Naive thymus-derived CD8-positive, alpha-beta T cell (primary cell): ENCODE data around the gene UBR1. TPM values are rescaled to one million over a fixed set of nuclear protein-coding genes. Genes with fewer than 3 reads are reported as not detected.
A peak's percentile ranks its signal among the peaks of the same experiment; 100 is the strongest.

ENCODE experiments used
- ATAC-seq, 2 donors: fragments of 150-1000 bp; cut with Tn5 transposase in 1 of 2; sonication (Bioruptor Pico), chemical (Tn5 transposase) in 1 of 2; 1 replicate in 1 of 2; 2 replicates in 1 of 2; pipeline ENCODE4 v1.10.0; 2021; ENCODE audit warnings: mild to moderate bottlenecking in 2 of 2, moderate library complexity in 2 of 2
- POLR2A ChIA-PET: fragments of 350-600 bp; sonication (Branson Sonifier 250); formaldehyde crosslinking; loops from one replicate; lab custom pipeline; 2021; ENCODE audit warnings: antibody characterized with exemption; lab: Charles Lee
- DNase-seq, 10 donors: peaks; one replicate each; pipeline versions ENCODE4 v3.0.0 to v3.0.0-alpha.2; 2020 to 2022
- H3K27ac Mint-ChIP-seq, 10 donors: one replicate each; pipeline ENCODE4 v1.8.0; 2020 to 2022; ENCODE audit warnings: mild to moderate bottlenecking in 10 of 10, mixed read lengths in 10 of 10, moderate library complexity in 4 of 10, inconsistent platforms in 1 of 10
- H3K27me3 Mint-ChIP-seq, 5 donors: one replicate each; pipeline ENCODE4 v1.8.0; 2021 to 2022; ENCODE audit warnings: mixed read lengths in 5 of 5
- H3K36me3 Mint-ChIP-seq, 3 donors: one replicate each; pipeline ENCODE4 v1.8.0; 2020 to 2022; ENCODE audit warnings: mixed read lengths in 3 of 3, mild to moderate bottlenecking in 2 of 3, inconsistent platforms in 1 of 3
- H3K4me1 Mint-ChIP-seq, 4 donors: one replicate each; pipeline ENCODE4 v1.8.0; 2021 to 2022; ENCODE audit warnings: mixed read lengths in 4 of 4
- H3K4me3 Mint-ChIP-seq, 10 donors: one replicate each; pipeline ENCODE4 v1.8.0; 2020 to 2022; ENCODE audit warnings: mild to moderate bottlenecking in 10 of 10, mixed read lengths in 10 of 10, moderate library complexity in 6 of 10, inconsistent platforms in 1 of 10
- H3K9me3 Mint-ChIP-seq, 9 donors: one replicate each; pipeline ENCODE4 v1.8.0; 2020 to 2022; ENCODE audit warnings: mixed read lengths in 9 of 9, mild to moderate bottlenecking in 3 of 9, inconsistent platforms in 1 of 9, moderate library complexity in 1 of 9
- polyA plus RNA-seq, 3 donors: library from polyadenylated mRNA; unstranded; fragments of 300-500 nt; fragmentation: Illumina TruSeq; gene quantifications; one replicate each; pipeline ENCODE4 v1.2.3, GENCODE V29; 2021
- total RNA-seq, 8 experiments: library from RNA in 2 of 8; stranded (reverse) in 2 of 8; gene quantifications; one replicate each; pipeline ENCODE4 v1.2.3 and lab custom pipeline; 2021 to 2026

Gene UBR1
- total RNA-seq (10 to 100 TPM; 48.0 to 52.4 TPM), polyA plus RNA-seq (10 to 100 TPM; 16.1 to 20.8 (median 17.2) TPM), total RNA-seq (lab: John Stamatoyannopoulos, UW) (105 to 148 (median 134) reads per million in 6 experiments)

DNA sequence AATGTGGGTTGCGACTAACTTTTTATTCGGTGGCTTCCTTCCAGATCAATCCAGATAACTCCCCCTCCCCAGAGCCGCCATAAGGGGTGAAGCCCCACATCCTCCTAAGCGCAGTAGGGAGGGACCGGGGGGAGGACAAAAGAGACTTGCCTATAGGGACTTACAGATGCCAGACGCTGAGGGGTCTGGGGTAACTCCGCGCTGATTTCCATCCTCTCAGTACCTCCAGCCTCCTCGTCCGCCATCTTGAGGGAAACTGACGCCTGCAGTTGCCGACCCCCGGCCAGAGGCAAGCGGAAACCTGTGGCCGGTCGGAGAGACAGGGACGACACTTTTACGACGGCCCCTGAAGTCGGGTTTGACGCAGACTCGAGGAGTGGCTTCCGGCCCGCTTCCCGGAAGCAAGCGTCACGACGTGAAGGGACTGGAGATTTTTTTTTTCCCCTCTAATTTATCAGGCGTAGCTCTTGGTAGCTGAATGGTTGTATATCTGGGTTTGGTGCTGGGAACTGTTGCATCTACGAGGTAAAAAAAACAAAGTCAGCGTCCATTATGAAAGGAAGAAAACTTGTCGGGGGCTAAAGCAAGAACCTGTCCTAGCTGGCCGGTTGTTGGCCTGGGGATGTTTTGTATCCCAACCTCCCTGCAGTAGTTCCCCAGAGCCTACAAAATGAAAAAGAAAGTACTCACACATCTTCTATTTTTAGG lies at the start of gene UBR1:
Gene UBR1, minus strand, starts transcription at position 261 of the 708 bp plus-strand sequence. Its CDS starts 16 bp downstream, at position 245.
- peaks cover 0 to 22% (median 6%) of the 10 kb centered on the region in 3 donors for H3K36me3 Mint-ChIP-seq
- peak; percentile 78 to 93 (median 88) for DNase-seq

DNA sequence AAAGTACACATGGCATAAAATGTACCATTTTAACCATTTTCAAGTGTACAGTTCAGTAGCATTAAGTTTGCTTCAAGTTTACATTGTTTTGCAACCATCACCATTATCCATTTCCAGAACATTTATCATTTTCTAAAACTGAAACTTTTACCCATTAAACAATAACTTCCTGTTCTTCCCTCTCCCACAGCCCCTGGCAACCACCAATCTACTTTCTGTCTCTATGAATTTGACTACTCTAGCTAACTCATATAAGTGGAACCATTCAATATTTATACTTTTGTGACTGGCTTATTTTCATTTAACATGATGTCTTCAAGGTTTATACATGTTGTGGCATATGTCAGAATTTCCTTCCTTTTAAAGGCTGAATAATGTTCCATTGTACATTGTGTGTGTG lies 47.4 kb upstream of the UBR1 start:
- DNase-seq, result no peak
- POLR2A ChIA-PET, result no interaction called here
- Mint-ChIP-seq H3K27me3 (no peaks in the 10 kb centered on the region), H3K4me3 (no peak overlapping the region), H3K36me3 (peaks cover 6 to 59% (median 23%) of the 10 kb centered on the region in 3 donors), H3K4me1 (peaks cover 5 to 15% (median 9%) of the 10 kb centered on the region in 4 donors), H3K9me3 (no peaks in the 10 kb centered on the region), H3K27ac (no peak overlapping the region)
- ATAC-seq, result no peak

More for the DNA sequence above, at the start of gene UBR1:
- Mint-ChIP-seq H3K4me3 (peak within 1 kb of the TSS; percentile 89 to 99 (median 96)), H3K9me3 (no peaks in the 10 kb centered on the region), H3K27me3 (peaks cover 0 to 3% (median 0%) of the 10 kb centered on the region in 5 donors), H3K27ac (peak within 1 kb of the TSS; percentile 97 to 99 (median 98)), H3K4me1 (peaks cover 37 to 56% (median 50%) of the 10 kb centered on the region in 4 donors)
- POLR2A ChIA-PET, result interaction anchor here (0.9 to 1.8 kb wide), 3 partner anchors 17 to 49 kb away, joined by 3 to 13 read pairs (median 9); partner anchors contain the start of gene TMEM62
- ATAC-seq, result peak; percentile 87

DNA sequence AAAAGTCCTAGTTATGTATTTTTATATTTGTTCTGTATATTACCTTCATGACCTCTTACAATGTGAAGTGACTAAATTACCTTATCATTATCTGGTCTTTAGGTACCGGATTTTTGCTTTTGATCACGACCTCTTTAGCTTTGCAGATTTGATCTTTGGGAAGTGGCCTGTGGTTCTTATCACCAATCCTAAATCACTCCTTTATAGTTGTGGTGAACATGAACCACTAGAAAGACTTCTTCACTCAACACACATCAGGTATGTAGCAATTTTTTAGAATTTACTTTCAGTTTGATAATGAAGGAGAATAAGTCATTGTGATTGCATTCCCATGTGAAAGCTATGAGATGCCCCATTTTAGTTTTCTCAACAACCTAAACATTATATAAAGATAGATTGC lies 45.9 kb upstream of the UBR1 start:
- H3K27ac Mint-ChIP-seq, result peak overlapping the region in 2 of 10 donors; percentile 44 to 59
- ATAC-seq (peak; percentile 94 to 100), DNase-seq (peak in 5 of 10 donors; percentile 14 to 81 (median 61))
- POLR2A ChIA-PET, result interaction anchor here (0.6 kb wide), 3 partner anchors 12 to 1756 kb away, joined by 3 to 4 read pairs (median 3); no protein-coding TSS in a partner anchor
- H3K4me3 Mint-ChIP-seq, result peak overlapping the region in 8 of 10 donors; percentile 7 to 62 (median 34)
- peaks cover 3 to 15% (median 9%) of the 10 kb centered on the region in 4 donors for H3K4me1 Mint-ChIP-seq
- H3K9me3 Mint-ChIP-seq, result no peaks in the 10 kb centered on the region
- no peaks in the 10 kb centered on the region for H3K27me3 Mint-ChIP-seq
- H3K36me3 Mint-ChIP-seq, result peaks cover 6 to 61% (median 19%) of the 10 kb centered on the region in 3 donors

DNA sequence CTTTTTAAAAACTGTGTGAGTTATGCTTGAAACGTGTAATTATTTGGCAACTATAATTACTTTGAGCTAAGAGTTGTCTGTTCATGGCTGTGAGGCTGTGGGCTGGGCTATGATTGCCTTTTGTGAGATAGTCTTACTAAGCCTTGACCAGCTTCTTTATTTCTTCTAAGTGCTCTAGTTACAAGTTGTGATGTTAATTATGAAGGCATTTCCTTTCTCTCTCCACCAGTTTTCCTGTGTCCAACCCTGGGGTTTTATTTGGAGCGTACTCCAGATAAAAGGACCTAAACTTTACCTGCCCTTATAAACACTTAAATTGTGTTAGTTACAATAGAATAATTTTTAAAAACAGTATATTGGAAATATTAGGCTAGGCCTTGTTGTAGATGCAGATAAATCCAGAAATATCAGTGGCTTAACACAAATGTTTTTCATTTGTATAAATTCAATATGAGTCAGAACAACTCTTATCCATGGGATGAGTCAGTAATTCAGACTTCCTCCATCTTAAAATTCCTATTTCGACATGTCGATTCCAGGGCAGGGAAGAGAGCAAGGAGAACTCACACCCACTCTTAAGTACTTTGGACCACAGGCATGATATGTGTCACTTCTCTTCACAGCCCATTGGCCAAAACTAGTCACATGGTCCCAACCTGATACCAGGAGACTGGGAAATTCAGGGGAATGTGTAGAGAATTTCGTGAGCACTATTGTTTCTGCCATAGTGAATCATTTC lies 44.5 kb upstream of the UBR1 start:
- Mint-ChIP-seq H3K4me3 (no peak overlapping the region), H3K9me3 (no peaks in the 10 kb centered on the region), H3K27me3 (no peaks in the 10 kb centered on the region), H3K4me1 (peaks cover 3 to 15% (median 9%) of the 10 kb centered on the region in 4 donors), H3K27ac (no peak overlapping the region), H3K36me3 (peaks cover 6 to 64% (median 27%) of the 10 kb centered on the region in 3 donors)
- POLR2A ChIA-PET, result interaction anchor here (0.6 kb wide), 1 partner anchor 38 kb away, joined by 4 read pairs; no protein-coding TSS in a partner anchor
- ATAC-seq (no peak), DNase-seq (no peak)

DNA sequence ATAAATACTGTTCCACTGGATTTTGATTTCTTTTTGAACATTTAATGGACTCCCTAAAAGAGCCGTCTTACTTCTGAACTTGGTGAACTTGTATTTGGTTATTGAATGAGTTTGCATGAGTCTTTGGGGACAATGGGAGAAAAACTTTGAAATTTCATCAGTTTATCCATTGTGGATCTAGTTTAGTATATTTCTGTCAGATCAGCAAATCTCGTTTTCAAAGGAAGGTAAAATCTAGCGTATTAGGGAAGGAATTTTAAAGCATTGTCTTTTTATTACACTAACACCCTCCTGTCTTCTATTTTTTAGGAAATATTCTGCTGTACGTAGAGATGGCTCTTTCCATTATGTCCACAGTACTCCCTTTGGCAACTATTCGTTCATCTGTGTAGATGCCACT lies 40.3 kb upstream of the UBR1 start:
- no peak for DNase-seq
- H3K27me3 Mint-ChIP-seq, result no peaks in the 10 kb centered on the region
- peaks cover 12 to 18% (median 15%) of the 10 kb centered on the region in 4 donors for H3K4me1 Mint-ChIP-seq
- no peaks in the 10 kb centered on the region for H3K9me3 Mint-ChIP-seq
- H3K4me3 Mint-ChIP-seq, result no peak overlapping the region
- peaks cover 16 to 49% (median 26%) of the 10 kb centered on the region in 3 donors for H3K36me3 Mint-ChIP-seq
- ATAC-seq, result no peak
- H3K27ac Mint-ChIP-seq, result peak overlapping the region in 1 of 10 donors; percentile 39
- POLR2A ChIA-PET, result no interaction called here

DNA sequence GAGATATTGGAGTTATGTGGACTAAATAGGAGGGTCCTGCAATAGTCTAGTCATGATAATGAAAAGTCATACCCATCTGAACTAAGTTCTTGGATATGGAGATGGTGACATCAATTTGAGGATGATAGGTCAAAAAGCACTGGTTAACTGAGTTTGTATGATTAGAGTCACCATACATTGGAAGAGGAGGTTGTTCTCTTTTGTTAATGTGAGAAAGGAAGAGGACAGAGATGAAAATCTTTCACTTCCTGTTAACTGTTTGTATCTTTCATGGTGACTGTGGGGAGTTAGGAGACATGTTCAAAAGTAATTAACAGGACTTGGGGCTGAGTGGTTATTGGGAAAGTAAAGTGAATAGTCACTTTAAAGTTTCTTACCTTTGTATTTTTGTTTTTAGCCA lies 38.7 kb upstream of the UBR1 start:
- no peak for ATAC-seq

DNA sequence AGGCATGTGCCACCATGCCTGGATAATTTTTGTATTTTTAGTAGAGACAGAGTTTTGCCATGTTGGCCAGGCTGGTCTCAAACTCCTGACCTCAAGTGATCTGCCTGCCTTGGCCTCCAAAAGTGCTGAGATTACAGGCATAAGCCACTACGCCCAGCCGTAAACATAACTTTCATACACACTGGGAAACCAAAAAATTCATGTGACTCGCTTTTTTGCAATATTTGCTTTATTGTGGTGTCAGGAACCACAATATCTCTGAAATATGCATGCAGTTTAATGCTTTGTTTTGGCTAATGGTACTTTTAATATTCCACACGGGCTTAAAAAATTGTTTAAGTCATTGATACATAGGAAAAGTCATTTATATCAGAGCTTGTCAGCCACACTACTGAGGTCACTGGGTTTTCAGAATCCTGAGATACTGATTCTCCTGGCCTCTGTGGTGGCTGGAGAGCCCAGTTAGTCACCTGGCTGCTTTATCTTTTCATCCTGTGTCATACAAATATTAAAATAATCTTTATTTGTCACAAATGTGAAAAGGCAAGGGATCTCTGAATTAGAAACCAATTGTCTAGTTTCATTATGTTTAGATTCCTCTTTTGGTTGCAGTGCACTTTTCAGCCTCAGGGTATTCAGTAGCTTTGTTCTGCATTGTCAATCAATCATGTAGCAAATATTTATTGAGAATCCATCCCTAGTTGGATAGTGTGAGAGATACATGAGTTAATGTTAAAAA lies 37.5 kb upstream of the UBR1 start:
- ATAC-seq (no peak), DNase-seq (no peak)
- H3K4me3 Mint-ChIP-seq, result peak overlapping the region in 1 of 10 donors; percentile 8
- H3K27me3 Mint-ChIP-seq, result no peaks in the 10 kb centered on the region
- no peaks in the 10 kb centered on the region for H3K9me3 Mint-ChIP-seq
- H3K27ac Mint-ChIP-seq, result no peak overlapping the region
- peaks cover 28 to 56% (median 39%) of the 10 kb centered on the region in 3 donors for H3K36me3 Mint-ChIP-seq
- H3K4me1 Mint-ChIP-seq, result peaks cover 12 to 18% (median 14%) of the 10 kb centered on the region in 4 donors
- POLR2A ChIA-PET, result interaction anchor here (0.7 kb wide), 1 partner anchor 42 kb away, joined by 3 read pairs; no protein-coding TSS in a partner anchor

More for the DNA sequence above, 38.7 kb upstream of the UBR1 start:
- H3K4me3 Mint-ChIP-seq, result no peak overlapping the region
- H3K9me3 Mint-ChIP-seq, result no peaks in the 10 kb centered on the region
- H3K4me1 Mint-ChIP-seq, result peaks cover 12 to 18% (median 14%) of the 10 kb centered on the region in 4 donors
- no peak for DNase-seq
- H3K27me3 Mint-ChIP-seq, result no peaks in the 10 kb centered on the region
- peaks cover 31 to 57% (median 36%) of the 10 kb centered on the region in 3 donors for H3K36me3 Mint-ChIP-seq
- H3K27ac Mint-ChIP-seq, result no peak overlapping the region
- POLR2A ChIA-PET, result no interaction called here

DNA sequence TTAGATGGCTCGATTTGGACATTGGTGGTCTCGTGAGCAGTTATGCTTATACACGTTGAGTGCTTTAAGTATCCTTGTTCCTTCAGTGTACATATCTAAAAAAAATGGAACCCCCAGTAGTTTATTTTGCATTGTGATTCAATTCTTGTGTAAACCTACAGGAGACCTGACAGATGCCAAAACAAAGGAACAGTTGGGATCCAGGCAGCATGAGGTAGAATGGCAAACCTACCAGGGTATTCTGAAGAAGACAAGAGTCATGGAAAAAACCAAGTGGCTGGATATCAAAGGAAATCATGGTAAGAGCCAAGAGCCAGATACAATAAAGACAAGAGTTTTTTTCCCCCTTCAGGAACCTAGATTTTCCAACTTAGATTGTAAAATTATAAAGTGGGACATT lies 29.5 kb upstream of the UBR1 start:
- POLR2A ChIA-PET, result interaction anchor here (1.1 to 2.8 kb wide), 2 partner anchors 13 to 29 kb away, joined by 3 to 13 read pairs; partner anchors contain the start of gene UBR1
- peaks cover 9 to 37% (median 32%) of the 10 kb centered on the region in 3 donors for H3K36me3 Mint-ChIP-seq
- H3K9me3 Mint-ChIP-seq, result no peaks in the 10 kb centered on the region
- DNase-seq, result no peak
- H3K27ac Mint-ChIP-seq, result peak overlapping the region in 1 of 10 donors; percentile 80
- H3K4me3 Mint-ChIP-seq, result peak overlapping the region in 1 of 10 donors; percentile 83
- peaks cover 9 to 25% (median 22%) of the 10 kb centered on the region in 4 donors for H3K4me1 Mint-ChIP-seq
- no peak for ATAC-seq
- H3K27me3 Mint-ChIP-seq, result no peaks in the 10 kb centered on the region

DNA sequence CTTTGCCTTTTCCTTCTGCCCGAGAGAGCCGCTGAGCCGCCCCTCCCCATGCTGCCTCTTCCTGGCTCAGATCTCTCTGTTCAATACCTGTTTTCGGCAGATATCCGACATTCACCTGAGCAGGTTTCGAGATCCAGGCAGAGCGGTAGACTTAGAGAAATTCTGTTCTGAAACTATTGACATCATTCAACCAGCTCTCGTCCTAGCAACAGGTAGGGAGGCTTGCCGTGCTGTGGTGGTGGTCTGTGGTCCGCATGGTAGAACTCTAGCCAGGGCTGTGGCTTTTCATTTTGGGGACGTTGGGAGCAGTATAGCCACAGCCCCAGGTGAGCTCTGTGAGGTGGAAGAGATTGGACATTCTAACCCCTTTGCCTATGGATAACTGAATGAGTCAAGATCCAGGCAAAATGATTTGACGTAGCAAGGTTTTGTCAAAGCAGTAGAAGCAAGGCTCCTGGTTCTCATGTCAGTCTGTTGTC lies 28.4 kb upstream of the UBR1 start:
- H3K4me1 Mint-ChIP-seq, result peaks cover 9 to 27% (median 22%) of the 10 kb centered on the region in 4 donors
- DNase-seq, result no peak
- peaks cover 0 to 6% (median 0%) of the 10 kb centered on the region in 5 donors for H3K27me3 Mint-ChIP-seq
- peak overlapping the region; percentile 27 to 96 (median 88) for H3K27ac Mint-ChIP-seq
- peak in 1 of 2 donors; percentile 14 for ATAC-seq
- H3K9me3 Mint-ChIP-seq, result peaks cover 0 to 3% (median 0%) of the 10 kb centered on the region in 9 donors
- POLR2A ChIA-PET, result interaction anchor here (0.6 to 2.8 kb wide), 6 partner anchors 12 to 670 kb away, joined by 3 to 13 read pairs (median 4); partner anchors contain the start of genes CCNDBP1 and UBR1
- peaks cover 0 to 26% (median 20%) of the 10 kb centered on the region in 3 donors for H3K36me3 Mint-ChIP-seq
- peak overlapping the region; percentile 83 to 98 (median 92) for H3K4me3 Mint-ChIP-seq

DNA sequence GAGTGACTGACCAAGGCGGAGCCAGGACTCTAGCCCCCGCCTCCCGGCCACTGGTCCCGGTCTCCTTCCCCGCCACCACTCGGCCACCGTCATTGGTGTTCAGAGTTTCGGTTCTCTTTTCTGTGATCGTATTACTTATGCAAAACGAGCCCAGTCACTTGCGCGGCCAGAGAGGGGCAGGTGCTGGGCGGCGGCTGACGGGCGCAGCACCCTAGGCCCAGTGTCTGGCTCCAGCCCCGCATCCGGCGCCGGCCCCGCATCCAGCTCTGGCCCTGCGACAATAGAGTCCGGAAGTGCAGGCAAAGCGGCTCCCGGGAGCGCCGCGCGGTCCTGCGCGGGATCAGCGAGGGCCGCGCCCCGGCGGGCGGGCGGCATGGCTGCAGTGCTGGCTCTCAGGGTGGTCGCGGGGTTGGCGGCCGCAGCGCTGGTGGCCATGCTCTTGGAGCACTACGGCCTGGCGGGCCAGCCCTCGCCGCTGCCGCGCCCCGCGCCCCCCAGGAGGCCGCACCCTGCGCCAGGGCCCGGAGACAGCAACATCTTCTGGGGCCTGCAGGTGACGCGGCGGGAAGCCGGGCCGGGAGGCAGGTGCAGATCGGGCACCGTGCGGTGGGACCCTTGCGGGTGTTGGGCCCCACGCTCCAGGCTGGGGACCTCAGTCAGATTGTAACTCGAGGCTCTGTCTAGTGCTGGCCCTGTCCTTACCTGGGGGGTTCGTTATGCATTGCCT lies 27.8 kb upstream of the UBR1 start, which contains the start of gene TMEM62:
Gene TMEM62, plus strand, starts transcription at position 157 of the 727 bp plus-strand sequence. Its CDS starts 217 bp downstream, at position 374.
- Mint-ChIP-seq H3K9me3 (peaks cover 0 to 7% (median 3%) of the 10 kb centered on the region in 9 donors), H3K4me1 (peaks cover 9 to 27% (median 22%) of the 10 kb centered on the region in 4 donors), H3K36me3 (peaks cover 0 to 21% (median 17%) of the 10 kb centered on the region in 3 donors), H3K4me3 (peak within 1 kb of the TSS; percentile 87 to 98 (median 92)), H3K27me3 (peaks cover 0 to 6% (median 0%) of the 10 kb centered on the region in 5 donors), H3K27ac (peak within 1 kb of the TSS; percentile 87 to 96 (median 92))
- ATAC-seq, result peak; percentile 83 to 87
- DNase-seq, result peak; percentile 27 to 76 (median 54)
- POLR2A ChIA-PET, result interaction anchor here (0.6 to 2.8 kb wide), 4 partner anchors 22 to 670 kb away, joined by 3 to 13 read pairs (median 7); partner anchors contain the start of genes CCNDBP1 and UBR1
